ENCODE measurements around the gene TRIM17.

- no peak for TF ChIP-seq EZH2phosphoT487 (IDR thresholded peaks at IDR 0.05; ENCODE audit: low read depth)
- TF ChIP-seq CTCF (IDR thresholded peaks at IDR 0.05; ENCODE audit: low read depth, low read length), result no peak
Observed at GRCh38 chr1:228363686-228364067, 53.0 kb downstream of the TRIM17 start.
